HFF-Myc (cell line): ENCODE results near the gene ARMC8.

Source experiments
- DNase-seq: peaks from one replicate; pipeline ENCODE4 v3.0.0-alpha.2; 2011; ENCODE audit warnings: low read depth; ENCODE audit errors: extremely low read depth
- H3K4me3 ChIP-seq: replicated peaks from 2 replicates; pipeline ENCODE4 v1.5.1; 2011; ENCODE audit warnings: low read depth, mild to moderate bottlenecking, control low read depth, low read length
- CTCF ChIP-seq: IDR thresholded peaks from 2 replicates; pipeline ENCODE4 v1.5.1; 2012; ENCODE audit warnings: mild to moderate bottlenecking, low read depth, low read length, control low read depth; ENCODE audit errors: missing control alignments

ARMC8 gene

GRCh38 chr3:138327831-138328230 lies 140.7 kb downstream of the ARMC8 start:
- no peak overlapping the region for H3K4me3 ChIP-seq
- TF ChIP-seq CTCF = no peak
- no peak for DNase-seq

GRCh38 chr3:138328341-138328740 lies 141.2 kb downstream of the ARMC8 start:
- no peak overlapping the region for H3K4me3 ChIP-seq
- DNase-seq = no peak
- peak; percentile 27 for TF ChIP-seq CTCF

GRCh38 chr3:138329127-138329983 lies 142.3 kb downstream of the ARMC8 start, which contains the start of gene NME9:
NME9 (minus strand) TSS chr3:138329851; CDS start chr3:138329335, 516 bp downstream.
- H3K4me3 ChIP-seq = peak within 1 kb of the TSS; percentile 56
- no peak for DNase-seq
- peak; percentile 72 for TF ChIP-seq CTCF

- DNase-seq = no peak
- no peak for TF ChIP-seq CTCF
- H3K4me3 ChIP-seq = peak overlapping the region; percentile 56
These were observed 142.8 kb downstream of the ARMC8 start for GRCh38 chr3:138329984-138330293.

GRCh38 chr3:138331143-138331894 lies 144.2 kb downstream of the ARMC8 start:
- no peak overlapping the region for H3K4me3 ChIP-seq
- TF ChIP-seq CTCF = peak; percentile 14
- DNase-seq = no peak

- H3K4me3 ChIP-seq = no peak overlapping the region
- no peak for DNase-seq
- TF ChIP-seq CTCF = peak; percentile 39
These were observed 145.5 kb downstream of the ARMC8 start for GRCh38 chr3:138332472-138333073.
